HG03064 (cell line): Measurements from ENCODE around the gene GOLPH3.

Source experiments
- ATAC-seq: cut with Tn5 transposase; IDR thresholded peaks from one replicate; pipeline ENCODE4 v1.9.1; 2021; ENCODE audit warnings: low read depth; ENCODE audit not compliant: unreplicated experiment

GOLPH3 gene

DNA sequence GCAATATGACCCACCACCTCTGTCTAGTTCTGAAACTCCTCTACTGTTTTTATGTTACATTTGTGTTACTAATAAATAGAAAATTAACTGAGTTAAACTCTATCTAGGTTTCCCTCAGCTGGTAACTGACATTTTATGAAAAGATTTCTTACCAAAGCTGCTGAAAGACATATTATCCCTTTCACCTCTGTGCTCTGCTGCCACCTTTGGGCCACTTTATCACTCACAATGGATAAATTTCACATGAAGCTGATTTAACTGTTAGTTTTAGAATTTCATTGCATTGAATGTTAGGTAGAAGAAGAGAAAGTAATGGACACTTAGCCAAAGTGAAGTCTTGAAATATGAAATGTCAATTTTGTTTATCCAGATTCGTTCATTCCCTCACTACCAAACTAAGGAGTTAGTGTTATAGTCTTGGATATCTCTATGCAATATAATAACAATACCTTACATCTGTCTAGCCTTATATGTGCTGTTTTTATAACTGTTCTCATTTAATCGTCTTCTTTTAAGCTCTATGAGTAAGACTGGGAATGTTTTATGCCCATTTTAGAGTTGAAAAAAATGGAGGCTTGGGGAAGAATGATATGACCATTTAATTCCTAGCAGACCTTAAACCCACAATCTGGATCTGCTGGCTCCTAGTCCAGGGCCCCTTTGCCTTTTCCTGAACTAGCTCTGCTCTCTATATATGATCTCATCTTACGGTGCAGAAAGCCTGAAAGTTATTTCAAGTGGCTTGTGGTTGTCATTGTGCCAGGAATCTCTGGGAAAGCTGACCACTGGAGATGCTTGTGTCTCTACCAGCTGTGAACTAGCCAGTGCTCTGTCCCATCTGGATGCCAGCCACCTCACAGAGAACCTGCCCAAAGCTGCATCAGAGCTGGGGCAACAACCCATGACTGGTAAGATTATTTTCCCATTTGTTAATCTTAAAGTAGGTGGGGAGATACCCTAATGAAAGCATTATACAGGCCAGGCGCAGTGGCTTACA, 97.1 kb downstream of the GOLPH3 start:
- no peak for ATAC-seq
